KMS-11 (cell line): ENCODE measurements around the gene AP5Z1.

Source experiments
- H2AFZ ChIP-seq: fragments of 200-600 bp; sonication (generic); 2 replicates; pipeline ENCODE4 v1.6.1; 2016; ENCODE audit warnings: antibody characterized with exemption, mixed run types, low read depth
- H3K27ac ChIP-seq: fragments of 200-600 bp; sonication (generic); 2 replicates; pipeline ENCODE4 v1.6.1; 2016; ENCODE audit warnings: mild to moderate bottlenecking, mixed run types
- H3K27me3 ChIP-seq: fragments of 200-600 bp; sonication (generic); 2 replicates; pipeline ENCODE4 v1.6.1; 2017; ENCODE audit warnings: mild to moderate bottlenecking, low read depth, mixed run types, moderate library complexity; ENCODE audit not compliant: insufficient read depth
- H3K36me3 ChIP-seq: fragments of 200-600 bp; sonication (generic); 2 replicates; pipeline ENCODE4 v1.6.1; 2017; ENCODE audit warnings: mild to moderate bottlenecking, mixed run types; ENCODE audit not compliant: insufficient read depth
- H3K4me1 ChIP-seq: fragments of 200-600 bp; sonication (generic); 2 replicates; pipeline ENCODE4 v1.6.1; 2016; ENCODE audit warnings: mild to moderate bottlenecking, low read depth, mixed run types; ENCODE audit not compliant: poor library complexity, severe bottlenecking
- H3K4me2 ChIP-seq: fragments of 200-600 bp; sonication (generic); 2 replicates; pipeline ENCODE4 v1.7.0; 2016; ENCODE audit warnings: mild to moderate bottlenecking, mixed run types
- H3K4me3 ChIP-seq: fragments of 200-600 bp; sonication (generic); IDR thresholded peaks from 2 replicates; pipeline ENCODE4 v1.6.1; 2017; ENCODE audit warnings: low read depth, low read length, mixed read lengths; ENCODE audit not compliant: insufficient read depth
- H3K79me2 ChIP-seq: fragments of 200-600 bp; sonication (generic); 2 replicates; pipeline ENCODE4 v1.6.1; 2016; ENCODE audit warnings: low read depth, mixed run types; ENCODE audit not compliant: insufficient read depth
- H3K9ac ChIP-seq: fragments of 200-600 bp; sonication (generic); 2 replicates; pipeline ENCODE4 v1.6.1; 2016; ENCODE audit warnings: mild to moderate bottlenecking, mixed run types
- H4K20me1 ChIP-seq: fragments of 200-600 bp; sonication (generic); 2 replicates; pipeline ENCODE4 v1.6.1; 2016; ENCODE audit warnings: mild to moderate bottlenecking, mixed run types; ENCODE audit not compliant: insufficient read depth
- CTCF ChIP-seq: fragments of 200-600 bp; sonication (generic); conservative IDR thresholded peaks from 2 replicates; pipeline ENCODE4 v1.6.1; 2017; ENCODE audit warnings: low read depth, mild to moderate bottlenecking, antibody characterized with exemption, low read length, moderate library complexity, mixed read lengths

Gene AP5Z1

GRCh38 chr7:4731803-4732202 lies 43.6 kb upstream of the AP5Z1 start:
- no peaks in the 10 kb centered on the region for H3K27me3 ChIP-seq
- H3K9ac ChIP-seq, result no peak overlapping the region
- peaks cover 85% of the 10 kb centered on the region for H3K79me2 ChIP-seq
- H3K27ac ChIP-seq, result no peak overlapping the region
- TF ChIP-seq CTCF, result no peak
- H3K4me2 ChIP-seq, result no peak overlapping the region
- H3K4me1 ChIP-seq, result no peaks in the 10 kb centered on the region
- H3K36me3 ChIP-seq, result no peaks in the 10 kb centered on the region
- no peak overlapping the region for H3K4me3 ChIP-seq
- H4K20me1 ChIP-seq, result no peaks in the 10 kb centered on the region
- no peak overlapping the region for H2AFZ ChIP-seq

- Histone ChIP-seq H3K9ac (no peak overlapping the region), H3K4me1 (peaks cover 13% of the 10 kb centered on the region), H3K4me2 (no peak overlapping the region), H3K4me3 (no peak overlapping the region), H3K27me3 (no peaks in the 10 kb centered on the region), H3K79me2 (peaks cover 84% of the 10 kb centered on the region), H3K36me3 (no peaks in the 10 kb centered on the region), H3K27ac (no peak overlapping the region), H4K20me1 (no peaks in the 10 kb centered on the region; the same call in 1 of the 2 replicates), H2AFZ (no peak overlapping the region)
- TF ChIP-seq CTCF, result no peak
Measured at GRCh38 chr7:4733936-4734528, 41.4 kb upstream of the AP5Z1 start.

GRCh38 chr7:4734587-4735345 lies 40.7 kb upstream of the AP5Z1 start:
- no peaks in the 10 kb centered on the region; the same call in 1 of the 2 replicates for H4K20me1 ChIP-seq
- H3K4me2 ChIP-seq, result no peak overlapping the region
- peaks cover 88% of the 10 kb centered on the region for H3K79me2 ChIP-seq
- no peak overlapping the region for H3K27ac ChIP-seq
- H3K36me3 ChIP-seq, result no peaks in the 10 kb centered on the region
- H3K4me1 ChIP-seq, result peaks cover 21% of the 10 kb centered on the region
- no peak overlapping the region for H3K4me3 ChIP-seq
- H2AFZ ChIP-seq, result no peak overlapping the region
- TF ChIP-seq CTCF, result no peak
- no peaks in the 10 kb centered on the region for H3K27me3 ChIP-seq
- no peak overlapping the region for H3K9ac ChIP-seq

GRCh38 chr7:4737300-4737699 lies 38.1 kb upstream of the AP5Z1 start:
- Histone ChIP-seq H3K79me2 (peaks cover 91% of the 10 kb centered on the region), H3K27ac (peak overlapping the region; percentile 84; the same call in 1 of the 2 replicates), H2AFZ (no peak overlapping the region), H3K4me3 (no peak overlapping the region), H3K36me3 (no peaks in the 10 kb centered on the region; the same call in 1 of the 2 replicates), H3K9ac (no peak overlapping the region), H3K4me2 (no peak overlapping the region), H4K20me1 (no peaks in the 10 kb centered on the region; the same call in 1 of the 2 replicates), H3K4me1 (peaks cover 29% of the 10 kb centered on the region), H3K27me3 (no peaks in the 10 kb centered on the region)
- no peak for TF ChIP-seq CTCF
